Pancreas (tissue), 10 donors: Measurements from ENCODE around the gene MAP7D3. TPM values are rescaled to one million over a fixed set of nuclear protein-coding genes. Genes with fewer than 3 reads are reported as not detected.

Experiments used
- ATAC-seq, 4 donors: fragments of 200-7000 bp; cut with Tn5 transposase; one replicate each; pipeline versions ENCODE4 v1.8.0 to v1.9.1; 2020; ENCODE audit warnings: mild to moderate bottlenecking in 4 of 4, moderate library complexity in 4 of 4
- DNase-seq, 6 donors: peaks; one replicate each; pipeline ENCODE4 v3.0.0-alpha.2; 2020
- FAIRE-seq: peaks from 2 replicates; lab custom pipeline; 2012; peaks lifted over from hg19 to GRCh38; lab: Jason Lieb, UNC
- H3K27ac ChIP-seq, 4 donors: fragments of 200-600 bp; sonication (generic); 1 replicate in 3 of 4; 2 replicates in 1 of 4; pipeline versions ENCODE4 v1.5.0 to v1.8.0; 2020
- H3K27me3 ChIP-seq, 4 donors: fragments of 200-600 bp; one replicate each; pipeline ENCODE4 v1.8.0; 2021
- H3K36me3 ChIP-seq, 3 donors: fragments of 200-600 bp; sonication (generic) in 1 of 3; one replicate each; pipeline versions ENCODE4 v1.5.0 to v1.8.0; 2020 to 2021
- H3K4me1 ChIP-seq, 3 donors: fragments of 200-600 bp; one replicate each; pipeline ENCODE4 v1.8.0; 2021
- H3K4me3 ChIP-seq, 4 donors: fragments of 200-600 bp; sonication (generic) in 2 of 4; one replicate each; pipeline versions ENCODE4 v1.5.0 to v1.8.0; 2020 to 2021
- H3K9me3 ChIP-seq, 4 donors: fragments of 200-600 bp; one replicate each; pipeline ENCODE4 v1.8.0; 2021
- CTCF ChIP-seq, 4 donors: fragments of 200-600 bp; sonication (generic) in 3 of 4; IDR thresholded peaks; one replicate each; pipeline versions ENCODE4 v1.5.0 to v1.8.0; 2021; ENCODE audit warnings: antibody characterized with exemption in 4 of 4
- WGBS, 2 donors: extraction: QIAGEN DNeasy Blood & Tissue Kit; methylation state at CpG; one replicate each; pipeline ENCODE4 v1.1.7; 2013; 5-methylcytosine and 5-hydroxymethylcytosine counted together
- intact Hi-C, 3 donors: fragments of 100-400 bp; cut with DNase I; formaldehyde crosslinking; loops; one replicate each; pipeline versions ENCODE4 v1.11.1 to v1.14.2; 2022
- polyA plus RNA-seq, 2 donors: library from polyadenylated mRNA; stranded (reverse); fragments of 200-250 nt; gene quantifications; one replicate each; pipeline ENCODE4 v1.2.3, GENCODE V29; 2013
- total RNA-seq, 6 donors: library from RNA; stranded (reverse); fragmentation: NEBNext Ultra II Directional in 4 of 6; extraction: Animal tissue kit (Norgen Biotek cat#: 25700) in 4 of 6; gene quantifications; one replicate each; pipeline versions ENCODE4 v1.2.1 to v1.2.4, GENCODE V29; 2021 to 2023
- donor health status: healthy with polysubstance abuse.
- donor health status: DM: no; HTN: no; CAD: no; lungs with moderate emphysema.
- donor health status: DM: no; HTN: no; CAD: no.
- donor health status: control.
- donor health status: control.
- donor health status: Bipolar disorder and iron deficiency.
- donor health status: DM: yes; HTN: yes; CAD: no.
- donor health status: DM: no; HTN: no; CAD: no.
- donor health status: DM: no; HTN: no; CAD: no.
- donor health status: DM: yes; HTN: yes; CAD: no.

MAP7D3 gene
- total and polyA plus RNA-seq, 8 donors = 1.1 to 3.6 (median 2.2) TPM

- WGBS, 2 donors = 57 to 79% methylated on average over 7 of the region's 7 CpGs
- intact Hi-C loops = no loop called here
- no peak overlapping the region for H3K4me3 ChIP-seq
- FAIRE-seq = no peak
- H3K27ac ChIP-seq = no peak overlapping the region
- H3K27me3 ChIP-seq = peaks cover 0 to 9% (median 0%) of the 10 kb centered on the region in 4 donors
- H3K36me3 ChIP-seq = no peaks in the 10 kb centered on the region
- no peak for TF ChIP-seq CTCF (IDR thresholded peaks at IDR 0.05)
- H3K4me1 ChIP-seq = no peaks in the 10 kb centered on the region
- no peak for ATAC-seq
- no peaks in the 10 kb centered on the region for H3K9me3 ChIP-seq
- no peak for DNase-seq
These were observed 10.1 kb upstream of the MAP7D3 start for GRCh38 chrX:136261321-136261720.

GRCh38 chrX:136260776-136261175, 9.6 kb upstream of the MAP7D3 start:
- H3K27me3 ChIP-seq = peaks cover 0 to 9% (median 0%) of the 10 kb centered on the region in 4 donors
- no peaks in the 10 kb centered on the region for H3K9me3 ChIP-seq
- FAIRE-seq (no peak), DNase-seq (no peak), ATAC-seq (no peak)
- H3K36me3 ChIP-seq = no peaks in the 10 kb centered on the region
- no peak for TF ChIP-seq CTCF (IDR thresholded peaks at IDR 0.05)
- intact Hi-C loops = no loop called here
- no peaks in the 10 kb centered on the region for H3K4me1 ChIP-seq
- H3K4me3 ChIP-seq = no peak overlapping the region
- H3K27ac ChIP-seq = no peak overlapping the region

- intact Hi-C loops = no loop called here
- TF ChIP-seq CTCF (IDR thresholded peaks at IDR 0.05) = no peak
- Histone ChIP-seq H3K9me3 (no peaks in the 10 kb centered on the region), H3K27me3 (peaks cover 0 to 14% (median 0%) of the 10 kb centered on the region in 4 donors), H3K4me3 (no peak overlapping the region), H3K27ac (no peak overlapping the region), H3K4me1 (no peaks in the 10 kb centered on the region), H3K36me3 (no peaks in the 10 kb centered on the region)
- WGBS, 2 donors = 41% methylated on average over 4 of the region's 4 CpGs
- ATAC-seq (no peak), FAIRE-seq (no peak), DNase-seq (no peak)
These were observed 8.3 kb upstream of the MAP7D3 start for GRCh38 chrX:136259543-136259942.

GRCh38 chrX:136258951-136259350, 7.8 kb upstream of the MAP7D3 start:
- ATAC-seq (no peak), DNase-seq (no peak), FAIRE-seq (no peak)
- Histone ChIP-seq H3K36me3 (no peaks in the 10 kb centered on the region), H3K4me1 (no peaks in the 10 kb centered on the region), H3K4me3 (no peak overlapping the region), H3K27ac (no peak overlapping the region), H3K27me3 (peaks cover 0 to 13% (median 0%) of the 10 kb centered on the region in 4 donors), H3K9me3 (no peaks in the 10 kb centered on the region)
- WGBS, 2 donors = 70 to 71% methylated on average over 1 of the region's 1 CpG
- intact Hi-C loops = no loop called here
- no peak for TF ChIP-seq CTCF (IDR thresholded peaks at IDR 0.05)

GRCh38 chrX:136256026-136256425, 4.8 kb upstream of the MAP7D3 start:
- Histone ChIP-seq H3K9me3 (no peaks in the 10 kb centered on the region), H3K27ac (no peak overlapping the region), H3K4me3 (no peak overlapping the region), H3K36me3 (no peaks in the 10 kb centered on the region), H3K4me1 (no peaks in the 10 kb centered on the region), H3K27me3 (peaks cover 0 to 13% (median 0%) of the 10 kb centered on the region in 4 donors)
- ATAC-seq = no peak
- intact Hi-C loops = no loop called here
- WGBS, 2 donors = 37 to 44% methylated on average over 7 of the region's 7 CpGs
- DNase-seq = no peak
- FAIRE-seq = no peak
- TF ChIP-seq CTCF (IDR thresholded peaks at IDR 0.05) = no peak
